Measurements from ENCODE around the gene STAT5B.

- TF ChIP-seq EP300 (IDR thresholded peaks at IDR 0.05; ENCODE audit: borderline replicate concordance) (no peak), RAD21 (IDR thresholded peaks at IDR 0.05; ENCODE audit: low read depth) (no peak), CEBPB (IDR thresholded peaks at IDR 0.05) (no peak), NFIC (IDR thresholded peaks at IDR 0.05) (no peak), EGR1 (IDR thresholded peaks at IDR 0.05) (no peak), YY1 (IDR thresholded peaks at IDR 0.05; ENCODE audit: low read depth) (no peak), REST (IDR thresholded peaks at IDR 0.05; ENCODE audit: low read depth) (no peak), MAX (IDR thresholded peaks at IDR 0.05) (no peak), FOXM1 (IDR thresholded peaks at IDR 0.05; ENCODE audit: borderline replicate concordance, low read depth) (no peak)
These were observed 13.5 kb upstream of the STAT5B start for GRCh38 chr17:42289611-42290181.

All from Ishikawa (cell line).